ENCODE measurements around the gene POU3F3. TPM values are rescaled to one million over a fixed set of nuclear protein-coding genes. Genes with fewer than 3 reads are reported as not detected.

The POU3F3 gene
- total RNA-seq, 1 donor = not detected

- TF ChIP-seq CTCF (IDR thresholded peaks at IDR 0.05; ENCODE audit: insufficient read depth, low read depth, low read length) = peak; percentile 60
- H3K4me3 ChIP-seq (ENCODE audit: low read depth, low read length) = peak overlapping the region; percentile 47
- peak; percentile 49 for DNase-seq (ENCODE audit: low read depth)
Measured at GRCh38 chr2:104872866-104873688, 19.2 kb downstream of the POU3F3 start.

- H3K4me3 ChIP-seq (ENCODE audit: low read depth, low read length) = no peak overlapping the region
- no peak for DNase-seq (ENCODE audit: low read depth)
- no peak for TF ChIP-seq CTCF (IDR thresholded peaks at IDR 0.05; ENCODE audit: insufficient read depth, low read depth, low read length)
Measured at GRCh38 chr2:104873689-104874054, 19.8 kb downstream of the POU3F3 start.

- TF ChIP-seq CTCF (IDR thresholded peaks at IDR 0.05; ENCODE audit: insufficient read depth, low read depth, low read length) = no peak
- DNase-seq (ENCODE audit: low read depth) = no peak
- H3K4me3 ChIP-seq (ENCODE audit: low read depth, low read length) = no peak overlapping the region
Measured at GRCh38 chr2:104874230-104874629, 20.3 kb downstream of the POU3F3 start.

GRCh38 chr2:104875262-104875661 is 21.3 kb downstream of the POU3F3 start:
- no peak for DNase-seq (ENCODE audit: low read depth)
- no peak overlapping the region for H3K4me3 ChIP-seq (ENCODE audit: low read depth, low read length)
- no peak for TF ChIP-seq CTCF (IDR thresholded peaks at IDR 0.05; ENCODE audit: insufficient read depth, low read depth, low read length)

DNA sequence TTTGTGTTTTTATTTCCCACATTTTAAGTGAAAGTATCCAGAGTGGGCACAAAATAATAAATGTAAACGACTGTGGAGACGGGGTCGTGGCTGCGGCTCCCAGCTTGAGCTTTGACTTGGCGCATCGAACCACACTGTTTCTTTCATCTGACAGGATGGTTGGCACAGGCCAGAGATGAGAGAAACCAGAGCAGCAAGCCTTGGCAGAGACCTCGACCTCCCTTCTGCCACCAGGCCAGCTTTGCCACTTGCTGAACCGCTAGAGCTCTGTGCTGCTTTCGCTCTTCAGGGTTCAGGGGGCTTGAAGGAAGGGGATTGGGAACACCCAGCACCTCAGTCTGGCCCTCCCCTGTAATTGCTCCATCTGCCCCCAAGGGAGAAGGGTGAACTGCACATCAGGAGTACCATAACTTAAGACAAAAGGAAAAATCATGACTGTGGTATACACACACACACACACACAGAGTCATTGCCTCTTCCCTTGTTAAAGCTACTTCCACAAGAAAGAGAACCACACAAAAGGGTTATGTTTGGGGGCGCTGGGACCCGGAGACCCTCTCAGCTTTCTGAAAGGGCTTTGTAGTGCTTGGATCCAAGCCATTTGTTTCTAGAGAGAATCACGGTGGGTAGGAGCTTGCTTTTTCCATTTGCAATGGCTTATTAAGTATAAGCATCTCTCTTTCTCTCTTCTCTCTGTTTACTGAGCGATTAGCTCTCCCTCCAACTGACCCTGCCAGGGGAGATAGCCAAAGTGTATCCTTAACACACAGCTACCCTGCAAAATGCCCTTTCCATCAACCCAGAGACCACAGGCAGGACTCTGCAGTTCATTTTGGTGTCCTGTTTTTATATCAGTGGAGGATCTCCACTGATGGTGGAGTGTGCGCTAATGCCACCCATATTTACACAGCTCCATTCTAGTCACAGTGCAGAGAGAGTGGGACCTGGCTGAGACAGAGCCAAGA is 23.0 kb downstream of the POU3F3 start:
- H3K4me3 ChIP-seq (ENCODE audit: low read depth, low read length) = no peak overlapping the region
- no peak for TF ChIP-seq CTCF (IDR thresholded peaks at IDR 0.05; ENCODE audit: insufficient read depth, low read depth, low read length)
- DNase-seq (ENCODE audit: low read depth) = no peak

- H3K4me3 ChIP-seq (ENCODE audit: low read depth, low read length) = no peak overlapping the region
- no peak for TF ChIP-seq CTCF (IDR thresholded peaks at IDR 0.05; ENCODE audit: insufficient read depth, low read depth, low read length)
- no peak for DNase-seq (ENCODE audit: low read depth)
Measured at GRCh38 chr2:104878863-104879512, 25.1 kb downstream of the POU3F3 start.
